CMK (cell line): ENCODE data around the gene PTPRM.
"Not testable (repeated sequence)": the region's sequence is repeated elsewhere in the genome, so short reads cannot be mapped to it uniquely, and the experiment has no call there.

ENCODE experiments used
- DNase-seq: peaks from one replicate; pipeline ENCODE4 v3.0.0-alpha.2; 2010; ENCODE audit warnings: low read depth

PTPRM gene

GRCh38 chr18:7727361-7728076 is 160.4 kb downstream of the PTPRM start:
- no peak for DNase-seq

- DNase-seq: no peak
Observed at GRCh38 chr18:7728297-7728696, 161.2 kb downstream of the PTPRM start.

GRCh38 chr18:7729868-7730267 is 162.8 kb downstream of the PTPRM start:
- DNase-seq: no peak

- DNase-seq: no peak
Observed at GRCh38 chr18:7730682-7731081, 163.6 kb downstream of the PTPRM start.

GRCh38 chr18:7733642-7734041 is 166.5 kb downstream of the PTPRM start:
- no peak for DNase-seq

GRCh38 chr18:7735196-7735595 is 168.1 kb downstream of the PTPRM start:
- no peak for DNase-seq

GRCh38 chr18:7735626-7736175 is 168.6 kb downstream of the PTPRM start:
- no peak for DNase-seq

- not testable (repeated sequence) for DNase-seq
Observed at GRCh38 chr18:7736526-7736925, 169.4 kb downstream of the PTPRM start.

GRCh38 chr18:7737550-7737949 is 170.4 kb downstream of the PTPRM start:
- DNase-seq: no peak

GRCh38 chr18:7740821-7741220 is 173.7 kb downstream of the PTPRM start:
- no peak for DNase-seq

- DNase-seq: no peak
Observed at GRCh38 chr18:7741640-7742039, 174.5 kb downstream of the PTPRM start.

GRCh38 chr18:7742224-7742623 is 175.1 kb downstream of the PTPRM start:
- DNase-seq: no peak

GRCh38 chr18:7743256-7743655 is 176.1 kb downstream of the PTPRM start:
- no peak for DNase-seq

GRCh38 chr18:7746106-7746505 is 179.0 kb downstream of the PTPRM start:
- DNase-seq: no peak

GRCh38 chr18:7748251-7749007 is 181.3 kb downstream of the PTPRM start:
- no peak for DNase-seq

GRCh38 chr18:7749008-7749405 is 181.9 kb downstream of the PTPRM start:
- no peak for DNase-seq

GRCh38 chr18:7749510-7749981 is 182.4 kb downstream of the PTPRM start:
- DNase-seq: no peak

- no peak for DNase-seq
Observed at GRCh38 chr18:7750095-7750663, 183.1 kb downstream of the PTPRM start.

GRCh38 chr18:7750966-7751365 is 183.8 kb downstream of the PTPRM start:
- no peak for DNase-seq

- DNase-seq: no peak
Observed at GRCh38 chr18:7754258-7754657, 187.1 kb downstream of the PTPRM start.

- no peak for DNase-seq
Observed at GRCh38 chr18:7754725-7755181, 187.6 kb downstream of the PTPRM start.

- no peak for DNase-seq
Observed at GRCh38 chr18:7755753-7756475, 188.8 kb downstream of the PTPRM start.
